GM18520 (cell line): ENCODE data around the gene NSG1.
"Not testable (repeated sequence)": the region's sequence is repeated elsewhere in the genome, so short reads cannot be mapped to it uniquely, and the experiment has no call there.

Experiments
- ATAC-seq: cut with Tn5 transposase; IDR thresholded peaks from one replicate; pipeline ENCODE4 v1.9.1; 2021; ENCODE audit not compliant: unreplicated experiment

NSG1 gene

GRCh38 chr4:4386736-4387392 lies at the start of gene NSG1:
TSS of gene NSG1 (plus strand) at chr4:4387102. CDS start at chr4:4387630, 528 bp downstream.
- ATAC-seq = no peak

GRCh38 chr4:4338210-4339001 lies 48.5 kb upstream of the NSG1 start:
- no peak for ATAC-seq

GRCh38 chr4:4339504-4340085 lies 47.3 kb upstream of the NSG1 start:
- ATAC-seq = no peak

GRCh38 chr4:4341861-4342650 lies 44.8 kb upstream of the NSG1 start:
- ATAC-seq = no peak

GRCh38 chr4:4343038-4343437 lies 43.9 kb upstream of the NSG1 start:
- ATAC-seq = no peak

- ATAC-seq = peak; percentile 82
Observed at GRCh38 chr4:4344915-4345527, 41.9 kb upstream of the NSG1 start.

GRCh38 chr4:4347585-4347984 lies 39.3 kb upstream of the NSG1 start:
- ATAC-seq = no peak

- ATAC-seq = not testable (repeated sequence)
Observed at GRCh38 chr4:4348585-4348984, 38.3 kb upstream of the NSG1 start.

- no peak for ATAC-seq
Observed at GRCh38 chr4:4349867-4350266, 37.0 kb upstream of the NSG1 start.

- no peak for ATAC-seq
Observed at GRCh38 chr4:4350909-4351308, 36.0 kb upstream of the NSG1 start.

GRCh38 chr4:4355302-4355701 lies 31.6 kb upstream of the NSG1 start:
- ATAC-seq = no peak

GRCh38 chr4:4356106-4357041 lies 30.5 kb upstream of the NSG1 start:
- ATAC-seq = no peak

GRCh38 chr4:4358093-4358854 lies 28.6 kb upstream of the NSG1 start:
- no peak for ATAC-seq

- ATAC-seq = no peak
Observed at GRCh38 chr4:4361883-4362282, 25.0 kb upstream of the NSG1 start.

GRCh38 chr4:4362991-4363697 lies 23.8 kb upstream of the NSG1 start:
- ATAC-seq = no peak

- no peak for ATAC-seq
Observed at GRCh38 chr4:4364061-4364460, 22.8 kb upstream of the NSG1 start.

GRCh38 chr4:4364486-4365208 lies 22.3 kb upstream of the NSG1 start:
- no peak for ATAC-seq
